Vagina (tissue), 2 donors: ENCODE measurements around the gene RSRP1. TPM values are rescaled to one million over a fixed set of nuclear protein-coding genes. Genes with fewer than 3 reads are reported as not detected.

Experiments used
- DNase-seq, 2 donors: peaks; one replicate each; pipeline ENCODE4 v3.0.0-alpha.2; 2017; ENCODE audit errors: extremely low spot score in 2 of 2
- H3K27ac ChIP-seq: fragments of 200-600 bp; sonication (generic); one replicate; pipeline ENCODE4 v1.5.1; 2019
- H3K27me3 ChIP-seq: fragments of 200-600 bp; sonication (generic); one replicate; pipeline ENCODE4 v1.5.1; 2019
- H3K36me3 ChIP-seq, 2 donors: fragments of 200-600 bp; sonication (generic); one replicate each; pipeline ENCODE4 v1.5.1; 2017 to 2019
- H3K4me1 ChIP-seq: fragments of 200-600 bp; sonication (generic); one replicate; pipeline ENCODE4 v1.5.1; 2019
- H3K4me3 ChIP-seq, 2 donors: fragments of 200-600 bp; sonication (generic); 1 replicate in 1 of 2; 2 replicates in 1 of 2; pipeline ENCODE4 v1.5.1; 2016 to 2019
- H3K9me3 ChIP-seq: fragments of 200-600 bp; sonication (generic); one replicate; pipeline ENCODE4 v1.5.1; 2019
- CTCF ChIP-seq, 3 experiments: fragments of 450-650 bp in 2 of 3; fragments of 200-600 bp in 1 of 3; sonication (generic) in 1 of 3; IDR thresholded peaks; one replicate each; pipeline ENCODE4 v1.5.1; 2017 to 2019; ENCODE audit warnings: antibody characterized with exemption in 3 of 3, mild to moderate bottlenecking in 2 of 3, moderate library complexity in 2 of 3
- POLR2A ChIP-seq, 2 donors: fragments of 450-650 bp; IDR thresholded peaks; one replicate each; pipeline ENCODE4 v1.6.1; 2017; ENCODE audit warnings: antibody characterized with exemption in 2 of 2, mild to moderate bottlenecking in 2 of 2, moderate library complexity in 2 of 2
- POLR2AphosphoS5 ChIP-seq, 2 donors: sonication (generic); formaldehyde crosslinking; IDR thresholded peaks; one replicate each; pipeline ENCODE4 v1.9.0; 2017; ENCODE audit warnings: antibody characterized with exemption in 2 of 2, mild to moderate bottlenecking in 2 of 2, low read depth in 1 of 2; ENCODE audit not compliant: insufficient read depth in 1 of 2
- intact Hi-C: fragments of 100-400 bp; cut with DNase I; formaldehyde crosslinking; loops from one replicate; pipeline ENCODE4 v1.15.1; 2023
- total RNA-seq: library from RNA; depleted of rRNA; stranded (reverse); fragments of >200 nt; gene quantifications from one replicate; pipeline ENCODE4 v1.2.3, GENCODE V29; 2016

Gene RSRP1
- total RNA-seq, 1 donor from 2014 or later = 163 TPM

GRCh38 chr1:25199819-25200620 lies 47.2 kb downstream of the RSRP1 start:
- no peak for DNase-seq
- Histone ChIP-seq H3K36me3 (no peaks in the 10 kb centered on the region), H3K27me3 (no peaks in the 10 kb centered on the region), H3K4me1 (peaks cover 11% of the 10 kb centered on the region), H3K9me3 (no peaks in the 10 kb centered on the region), H3K27ac (no peak overlapping the region), H3K4me3 (no peak overlapping the region)
- TF ChIP-seq POLR2AphosphoS5 (IDR thresholded peaks at IDR 0.05; ENCODE audit: insufficient read depth in 1 of 2, low read depth in 1 of 2) (no peak), POLR2A (IDR thresholded peaks at IDR 0.05) (no peak), CTCF (IDR thresholded peaks at IDR 0.05) (no peak)
- intact Hi-C loops = loop anchor here (10.0 kb wide), 1 partner anchor 355 kb away; no protein-coding TSS in a partner anchor

DNA sequence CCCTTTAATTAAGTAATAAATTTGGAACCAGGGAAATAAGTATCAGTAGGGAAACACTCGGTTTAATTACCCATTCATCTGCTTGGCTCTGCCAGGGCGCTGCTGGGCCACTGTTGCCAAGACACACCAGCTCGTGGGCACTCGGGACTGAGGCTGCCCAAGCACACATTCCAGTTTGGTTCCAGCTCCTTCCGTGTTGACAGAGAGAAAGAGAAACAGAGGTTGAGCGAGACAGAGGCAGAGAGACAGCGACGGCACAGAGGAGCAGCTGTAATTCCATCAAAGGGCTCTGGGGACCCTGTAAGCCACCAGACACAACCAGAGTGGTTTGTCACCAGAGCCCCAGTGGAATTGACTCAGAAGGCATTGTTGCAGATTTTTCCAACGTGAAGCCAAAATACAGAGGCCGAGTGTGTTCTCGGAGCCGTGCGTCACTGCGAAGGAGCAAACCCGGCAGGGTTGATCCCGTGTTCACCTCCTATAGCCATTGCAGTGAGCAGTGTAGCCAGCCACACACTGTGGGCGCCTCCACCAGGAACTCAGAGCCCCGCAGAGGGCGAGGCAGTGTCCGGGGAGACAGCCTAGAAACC lies 48.5 kb downstream of the RSRP1 start:
- no peak overlapping the region for H3K4me3 ChIP-seq
- TF ChIP-seq CTCF (IDR thresholded peaks at IDR 0.05) (no peak), POLR2AphosphoS5 (IDR thresholded peaks at IDR 0.05; ENCODE audit: insufficient read depth in 1 of 2, low read depth in 1 of 2) (no peak), POLR2A (IDR thresholded peaks at IDR 0.05) (no peak)
- peaks cover 11% of the 10 kb centered on the region for H3K4me1 ChIP-seq
- intact Hi-C loops = no loop called here
- no peak for DNase-seq
- no peaks in the 10 kb centered on the region for H3K27me3 ChIP-seq
- H3K9me3 ChIP-seq = no peaks in the 10 kb centered on the region
- no peak overlapping the region for H3K27ac ChIP-seq
- no peaks in the 10 kb centered on the region for H3K36me3 ChIP-seq

- no peak overlapping the region for H3K4me3 ChIP-seq
- intact Hi-C loops = no loop called here
Measured at GRCh38 chr1:25197982-25198662, 49.1 kb downstream of the RSRP1 start.

DNA sequence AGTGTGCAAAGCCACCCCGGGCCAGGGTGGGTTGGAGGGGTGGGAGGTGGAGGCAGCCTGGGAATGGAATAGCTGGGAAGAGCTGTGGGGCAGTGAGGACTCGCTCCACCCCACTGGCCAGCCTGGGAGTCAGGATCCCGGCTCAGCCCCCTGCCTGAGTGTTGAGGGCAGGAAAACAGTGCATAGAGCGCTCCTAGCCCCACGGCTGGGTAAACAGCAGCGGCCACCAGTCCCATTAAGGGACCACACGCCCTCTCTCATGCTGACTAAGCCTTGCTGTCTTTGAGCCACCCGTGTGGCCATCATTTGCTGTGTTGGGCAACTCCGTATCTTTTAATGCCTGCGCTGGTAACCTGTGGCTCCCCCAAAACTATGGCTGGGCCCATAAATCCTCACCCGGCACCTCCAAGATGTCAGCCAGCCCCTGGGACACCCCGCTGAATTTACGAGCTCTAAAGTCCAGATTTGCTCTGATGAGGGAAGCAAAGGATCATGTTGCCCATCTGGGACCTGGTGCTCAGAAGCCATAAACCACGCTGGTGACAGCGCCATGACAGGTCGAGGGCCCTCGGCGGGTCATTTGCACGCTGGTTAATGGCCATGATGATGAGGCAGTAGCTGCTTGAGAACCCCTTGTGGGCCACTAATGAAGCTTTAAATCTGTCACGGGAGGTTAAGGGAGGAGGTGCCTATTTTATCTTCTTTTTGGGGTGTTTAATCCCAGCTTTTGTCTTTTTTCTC lies 49.8 kb downstream of the RSRP1 start:
- no peak for DNase-seq
- no peak for TF ChIP-seq POLR2AphosphoS5 (IDR thresholded peaks at IDR 0.05; ENCODE audit: insufficient read depth in 1 of 2, low read depth in 1 of 2)
- no peak for TF ChIP-seq POLR2A (IDR thresholded peaks at IDR 0.05)
- no peak for TF ChIP-seq CTCF (IDR thresholded peaks at IDR 0.05)
- no peaks in the 10 kb centered on the region for H3K27me3 ChIP-seq
- intact Hi-C loops = no loop called here
- no peaks in the 10 kb centered on the region for H3K9me3 ChIP-seq
- no peaks in the 10 kb centered on the region for H3K36me3 ChIP-seq
- peaks cover 11% of the 10 kb centered on the region for H3K4me1 ChIP-seq
- no peak overlapping the region for H3K4me3 ChIP-seq
- H3K27ac ChIP-seq = no peak overlapping the region

More at GRCh38 chr1:25197982-25198662, 49.1 kb downstream of the RSRP1 start:
- Histone ChIP-seq H3K27ac (no peak overlapping the region), H3K27me3 (no peaks in the 10 kb centered on the region), H3K36me3 (no peaks in the 10 kb centered on the region), H3K4me1 (peaks cover 11% of the 10 kb centered on the region), H3K9me3 (no peaks in the 10 kb centered on the region)
- TF ChIP-seq POLR2AphosphoS5 (IDR thresholded peaks at IDR 0.05; ENCODE audit: insufficient read depth in 1 of 2, low read depth in 1 of 2) = no peak
- no peak for TF ChIP-seq CTCF (IDR thresholded peaks at IDR 0.05)
- no peak for TF ChIP-seq POLR2A (IDR thresholded peaks at IDR 0.05)
- no peak for DNase-seq
